Colonic mucosa (tissue), 4 donors: ENCODE data around the gene FUT6. TPM values are rescaled to one million over a fixed set of nuclear protein-coding genes. Genes with fewer than 3 reads are reported as not detected.
"Not testable (repeated sequence)": the region's sequence is repeated elsewhere in the genome, so short reads cannot be mapped to it uniquely, and the experiment has no call there.

Experiments used
- DNase-seq: peaks from one replicate; pipeline ENCODE4 v3.0.0-alpha.2; 2020
- H3K27ac ChIP-seq: fragments of 200-600 bp; one replicate; pipeline ENCODE4 v1.8.0; 2021
- H3K27me3 ChIP-seq: fragments of 200-600 bp; one replicate; pipeline ENCODE4 v1.8.0; 2021
- H3K36me3 ChIP-seq: fragments of 200-600 bp; one replicate; pipeline ENCODE4 v1.8.0; 2021
- H3K4me1 ChIP-seq: fragments of 200-600 bp; one replicate; pipeline ENCODE4 v1.8.0; 2021; ENCODE audit warnings: mild to moderate bottlenecking
- H3K4me3 ChIP-seq: fragments of 200-600 bp; one replicate; pipeline ENCODE4 v1.8.0; 2021
- H3K9ac ChIP-seq, 2 donors: one replicate each; pipeline ENCODE4 v1.7.0; 2013; ENCODE audit warnings: control low read depth in 2 of 2, low read depth in 2 of 2, low read length in 2 of 2
- H3K9me3 ChIP-seq: fragments of 200-600 bp; one replicate; pipeline ENCODE4 v1.8.0; 2021
- CTCF ChIP-seq: fragments of 200-600 bp; IDR thresholded peaks from one replicate; pipeline ENCODE4 v1.8.0; 2022; ENCODE audit warnings: antibody characterized with exemption, mild to moderate bottlenecking
- intact Hi-C: fragments of 100-400 bp; cut with DNase I; formaldehyde crosslinking; loops from one replicate; pipeline ENCODE4 v1.14.1; 2022
- total RNA-seq, 2 donors: library from RNA; stranded (reverse); fragmentation: NEBNext Ultra II Directional in 1 of 2; extraction: Animal tissue kit (Norgen Biotek cat#: 25700) in 1 of 2; gene quantifications; one replicate each; pipeline ENCODE4 v1.2.1, GENCODE V29; 2021
- donor health status: healthy.
- donor health status: DM: no; HTN: no; CAD: no.
- donor health status: DM: no; HTN: no; CAD: no.

The FUT6 gene
- total RNA-seq, 2 donors from 2014 or later: 48.9 to 89.4 TPM

GRCh38 chr19:5864013-5864720 lies 24.7 kb upstream of the FUT6 start:
- H3K27me3 ChIP-seq: no peaks in the 10 kb centered on the region
- no peak overlapping the region for H3K27ac ChIP-seq
- DNase-seq: no peak
- no peaks in the 10 kb centered on the region for H3K9me3 ChIP-seq
- H3K4me1 ChIP-seq: no peaks in the 10 kb centered on the region
- no peak overlapping the region for H3K4me3 ChIP-seq
- no peak overlapping the region for H3K9ac ChIP-seq
- TF ChIP-seq CTCF: no peak
- H3K36me3 ChIP-seq: no peaks in the 10 kb centered on the region
- intact Hi-C loops: no loop called here

GRCh38 chr19:5863030-5863665 lies 23.6 kb upstream of the FUT6 start:
- no peak overlapping the region for H3K4me3 ChIP-seq
- no peaks in the 10 kb centered on the region for H3K36me3 ChIP-seq
- TF ChIP-seq CTCF: no peak
- H3K27ac ChIP-seq: no peak overlapping the region
- no peaks in the 10 kb centered on the region for H3K27me3 ChIP-seq
- H3K9ac ChIP-seq: no peak overlapping the region
- no peaks in the 10 kb centered on the region for H3K4me1 ChIP-seq
- no peaks in the 10 kb centered on the region for H3K9me3 ChIP-seq
- no peak for DNase-seq
- intact Hi-C loops: no loop called here

- Histone ChIP-seq H3K4me3 (no peak overlapping the region), H3K36me3 (no peaks in the 10 kb centered on the region), H3K9me3 (no peaks in the 10 kb centered on the region), H3K27me3 (no peaks in the 10 kb centered on the region), H3K4me1 (no peaks in the 10 kb centered on the region), H3K27ac (no peak overlapping the region), H3K9ac (no peak overlapping the region)
- no peak for DNase-seq
- intact Hi-C loops: no loop called here
- TF ChIP-seq CTCF: no peak
Observed at GRCh38 chr19:5857203-5858081, 17.9 kb upstream of the FUT6 start.

GRCh38 chr19:5855151-5855550 lies 15.6 kb upstream of the FUT6 start:
- H3K36me3 ChIP-seq, H3K9me3 ChIP-seq, H3K9ac ChIP-seq, intact Hi-C loops, DNase-seq, H3K4me3 ChIP-seq, H3K4me1 ChIP-seq, H3K27ac ChIP-seq, H3K27me3 ChIP-seq: not testable (repeated sequence)

GRCh38 chr19:5854121-5854520 lies 14.6 kb upstream of the FUT6 start:
- H3K9me3 ChIP-seq, H3K27me3 ChIP-seq, H3K27ac ChIP-seq, H3K36me3 ChIP-seq, H3K9ac ChIP-seq, DNase-seq, intact Hi-C loops, H3K4me3 ChIP-seq, H3K4me1 ChIP-seq: not testable (repeated sequence)

GRCh38 chr19:5851302-5851701 lies 11.8 kb upstream of the FUT6 start, which contains the start of gene FUT3:
Gene FUT3, minus strand, starts transcription at chr19:5851449.
- Histone ChIP-seq H3K9me3 (no peaks in the 10 kb centered on the region), H3K9ac (peak within 1 kb of the TSS; percentile 76 to 84), H3K4me3 (peak within 1 kb of the TSS; percentile 31), H3K4me1 (no peaks in the 10 kb centered on the region), H3K27me3 (no peaks in the 10 kb centered on the region), H3K36me3 (no peaks in the 10 kb centered on the region), H3K27ac (peak within 1 kb of the TSS; percentile 75)
- intact Hi-C loops: no loop called here
- no peak for TF ChIP-seq CTCF
- peak; percentile 87 for DNase-seq
